Prostate gland (tissue), 2 donors: ENCODE data around the gene RELCH.

Experiments
- POLR2A ChIP-seq: fragments of 450-650 bp; IDR thresholded peaks from one replicate; pipeline ENCODE4 v1.6.1; 2016; ENCODE audit warnings: antibody characterized with exemption, mild to moderate bottlenecking
- TF ChIP-seq, protein P1 (sequence below), 4 experiments: fragments of 200-600 bp in 2 of 4; fragments of 450-650 bp in 2 of 4; sonication (generic) in 2 of 4; IDR thresholded peaks; 1 replicate in 3 of 4; 2 replicates in 1 of 4; pipeline ENCODE4 v1.5.1; 2016 to 2019; ENCODE audit warnings: antibody characterized with exemption in 4 of 4, mild to moderate bottlenecking in 2 of 4, moderate library complexity in 2 of 4

DNA sequence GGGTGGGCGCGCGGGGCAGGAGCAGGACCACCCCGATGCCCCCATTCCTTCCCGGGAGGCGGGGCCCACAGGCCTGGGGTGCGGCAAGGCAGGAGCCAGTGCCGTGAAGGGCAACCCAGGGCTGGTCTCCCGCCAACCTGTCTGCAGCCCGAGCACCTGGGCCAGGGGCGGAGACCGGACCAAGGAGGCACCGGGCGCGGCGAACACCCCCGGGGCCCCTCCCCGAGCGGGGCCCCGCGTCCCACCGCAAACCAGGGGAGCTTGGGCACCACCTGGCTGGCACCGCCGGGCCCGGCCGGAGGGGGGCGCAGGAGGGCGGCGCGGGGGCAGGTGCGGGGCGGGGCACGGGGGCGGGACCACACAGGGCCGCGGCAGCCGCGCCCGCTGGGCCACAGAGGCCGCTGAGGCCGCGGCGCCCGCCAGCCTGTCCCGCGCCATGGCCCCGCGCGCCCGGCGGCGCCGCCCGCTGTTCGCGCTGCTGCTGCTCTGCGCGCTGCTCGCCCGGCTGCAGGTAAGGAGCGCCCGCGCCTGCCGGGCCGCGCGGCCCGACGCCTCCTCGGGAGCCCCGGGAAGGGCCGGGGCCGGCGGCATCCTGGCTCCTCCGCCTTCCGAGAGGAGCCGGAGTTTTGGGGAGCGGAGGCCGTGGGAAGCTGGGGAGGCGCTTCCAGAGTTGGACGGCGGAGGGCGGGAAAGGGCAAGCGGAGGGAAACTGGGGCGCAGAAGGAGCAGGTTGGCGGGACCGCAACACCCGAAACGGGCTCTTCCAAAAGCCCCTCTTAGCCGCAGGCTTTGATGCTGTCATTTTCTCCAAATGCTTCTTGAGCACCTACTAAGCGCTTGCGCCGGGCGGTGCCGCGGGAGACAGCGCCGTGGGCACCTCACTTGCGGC is 138.1 kb downstream of the RELCH start, which contains the start of gene TNFRSF11A:
- no peak for TF ChIP-seq POLR2A
- TF ChIP-seq, protein P1, sequence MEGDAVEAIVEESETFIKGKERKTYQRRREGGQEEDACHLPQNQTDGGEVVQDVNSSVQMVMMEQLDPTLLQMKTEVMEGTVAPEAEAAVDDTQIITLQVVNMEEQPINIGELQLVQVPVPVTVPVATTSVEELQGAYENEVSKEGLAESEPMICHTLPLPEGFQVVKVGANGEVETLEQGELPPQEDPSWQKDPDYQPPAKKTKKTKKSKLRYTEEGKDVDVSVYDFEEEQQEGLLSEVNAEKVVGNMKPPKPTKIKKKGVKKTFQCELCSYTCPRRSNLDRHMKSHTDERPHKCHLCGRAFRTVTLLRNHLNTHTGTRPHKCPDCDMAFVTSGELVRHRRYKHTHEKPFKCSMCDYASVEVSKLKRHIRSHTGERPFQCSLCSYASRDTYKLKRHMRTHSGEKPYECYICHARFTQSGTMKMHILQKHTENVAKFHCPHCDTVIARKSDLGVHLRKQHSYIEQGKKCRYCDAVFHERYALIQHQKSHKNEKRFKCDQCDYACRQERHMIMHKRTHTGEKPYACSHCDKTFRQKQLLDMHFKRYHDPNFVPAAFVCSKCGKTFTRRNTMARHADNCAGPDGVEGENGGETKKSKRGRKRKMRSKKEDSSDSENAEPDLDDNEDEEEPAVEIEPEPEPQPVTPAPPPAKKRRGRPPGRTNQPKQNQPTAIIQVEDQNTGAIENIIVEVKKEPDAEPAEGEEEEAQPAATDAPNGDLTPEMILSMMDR (IDR thresholded peaks at IDR 0.05), result peak in 2 of 4 experiments; percentile 28 to 44
